ENCODE results near the gene SHISA5.

DNA sequence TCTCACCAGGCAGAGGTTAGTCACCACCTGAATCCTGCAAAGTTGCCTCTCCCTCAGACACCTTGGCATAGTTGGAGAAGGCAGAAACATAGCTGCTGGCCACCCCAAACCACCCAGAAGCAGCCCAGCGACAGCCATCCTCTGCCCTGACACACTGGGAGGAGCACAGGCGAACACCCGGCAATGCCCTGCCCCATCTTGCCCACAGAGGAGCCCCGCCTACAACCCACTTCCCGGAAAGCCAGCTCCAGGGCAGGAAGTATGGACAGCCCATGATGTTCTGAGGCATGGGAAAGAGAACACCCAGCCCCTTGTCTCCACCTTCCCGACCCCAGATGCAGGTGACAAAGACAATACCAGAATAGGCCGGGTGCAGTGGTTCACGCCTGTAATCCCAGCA is 12.6 kb upstream of the SHISA5 start:
- TF ChIP-seq, protein P1, sequence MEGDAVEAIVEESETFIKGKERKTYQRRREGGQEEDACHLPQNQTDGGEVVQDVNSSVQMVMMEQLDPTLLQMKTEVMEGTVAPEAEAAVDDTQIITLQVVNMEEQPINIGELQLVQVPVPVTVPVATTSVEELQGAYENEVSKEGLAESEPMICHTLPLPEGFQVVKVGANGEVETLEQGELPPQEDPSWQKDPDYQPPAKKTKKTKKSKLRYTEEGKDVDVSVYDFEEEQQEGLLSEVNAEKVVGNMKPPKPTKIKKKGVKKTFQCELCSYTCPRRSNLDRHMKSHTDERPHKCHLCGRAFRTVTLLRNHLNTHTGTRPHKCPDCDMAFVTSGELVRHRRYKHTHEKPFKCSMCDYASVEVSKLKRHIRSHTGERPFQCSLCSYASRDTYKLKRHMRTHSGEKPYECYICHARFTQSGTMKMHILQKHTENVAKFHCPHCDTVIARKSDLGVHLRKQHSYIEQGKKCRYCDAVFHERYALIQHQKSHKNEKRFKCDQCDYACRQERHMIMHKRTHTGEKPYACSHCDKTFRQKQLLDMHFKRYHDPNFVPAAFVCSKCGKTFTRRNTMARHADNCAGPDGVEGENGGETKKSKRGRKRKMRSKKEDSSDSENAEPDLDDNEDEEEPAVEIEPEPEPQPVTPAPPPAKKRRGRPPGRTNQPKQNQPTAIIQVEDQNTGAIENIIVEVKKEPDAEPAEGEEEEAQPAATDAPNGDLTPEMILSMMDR (IDR thresholded peaks at IDR 0.05; ENCODE audit: low read depth, low read length, missing input control), result no peak
- TF ChIP-seq TAF1 (conservative IDR thresholded peaks at IDR 0.05) (no peak), RAD21 (IDR thresholded peaks at IDR 0.05) (no peak), YY1 (IDR thresholded peaks at IDR 0.05) (no peak), FOXA1 (IDR thresholded peaks at IDR 0.05) (no peak)
- TF ChIP-seq, protein P2, sequence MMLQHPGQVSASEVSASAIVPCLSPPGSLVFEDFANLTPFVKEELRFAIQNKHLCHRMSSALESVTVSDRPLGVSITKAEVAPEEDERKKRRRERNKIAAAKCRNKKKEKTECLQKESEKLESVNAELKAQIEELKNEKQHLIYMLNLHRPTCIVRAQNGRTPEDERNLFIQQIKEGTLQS (IDR thresholded peaks at IDR 0.05), result no peak
